Activated CD8-positive, alpha-beta memory T cell treated with anti-CD3 and anti-CD28 coated beads, Interleukin-2, amount 50 U/mL, for 1 hour (primary cell): ENCODE measurements around the gene SRGAP2C.
"Not testable (repeated sequence)": the region's sequence is repeated elsewhere in the genome, so short reads cannot be mapped to it uniquely, and the experiment has no call there.

ENCODE experiments used
- DNase-seq: peaks from one replicate; pipeline ENCODE4 v3.0.0-alpha.2; 2020; ENCODE audit errors: extremely low read depth

Gene SRGAP2C

GRCh38 chr1:121337958-121338357, 153.2 kb downstream of the SRGAP2C start:
- DNase-seq, result not testable (repeated sequence)

GRCh38 chr1:121339611-121340010, 154.8 kb downstream of the SRGAP2C start:
- not testable (repeated sequence) for DNase-seq

GRCh38 chr1:121343311-121343906, 158.6 kb downstream of the SRGAP2C start:
- DNase-seq, result not testable (repeated sequence)

- not testable (repeated sequence) for DNase-seq
Measured at GRCh38 chr1:121344355-121344754, 159.6 kb downstream of the SRGAP2C start.

GRCh38 chr1:121346654-121347053, 161.9 kb downstream of the SRGAP2C start:
- not testable (repeated sequence) for DNase-seq

- DNase-seq, result not testable (repeated sequence)
Measured at GRCh38 chr1:121347476-121347875, 162.7 kb downstream of the SRGAP2C start.

- not testable (repeated sequence) for DNase-seq
Measured at GRCh38 chr1:121348115-121348514, 163.3 kb downstream of the SRGAP2C start.

- not testable (repeated sequence) for DNase-seq
Measured at GRCh38 chr1:121349332-121349967, 164.7 kb downstream of the SRGAP2C start.

- not testable (repeated sequence) for DNase-seq
Measured at GRCh38 chr1:121355711-121356420, 171.1 kb downstream of the SRGAP2C start.

- not testable (repeated sequence) for DNase-seq
Measured at GRCh38 chr1:121356819-121357218, 172.0 kb downstream of the SRGAP2C start.

GRCh38 chr1:121360531-121360930, 175.8 kb downstream of the SRGAP2C start:
- DNase-seq, result not testable (repeated sequence)

GRCh38 chr1:121361451-121362233, 176.9 kb downstream of the SRGAP2C start:
- DNase-seq, result not testable (repeated sequence)

- DNase-seq, result not testable (repeated sequence)
Measured at GRCh38 chr1:121362234-121362883, 177.6 kb downstream of the SRGAP2C start.

- DNase-seq, result not testable (repeated sequence)
Measured at GRCh38 chr1:121365316-121365715, 180.5 kb downstream of the SRGAP2C start.

GRCh38 chr1:121365723-121366122, 180.9 kb downstream of the SRGAP2C start:
- not testable (repeated sequence) for DNase-seq

GRCh38 chr1:121366171-121366570, 181.4 kb downstream of the SRGAP2C start:
- DNase-seq, result not testable (repeated sequence)

- not testable (repeated sequence) for DNase-seq
Measured at GRCh38 chr1:121368910-121369309, 184.1 kb downstream of the SRGAP2C start.

GRCh38 chr1:121369959-121370358, 185.2 kb downstream of the SRGAP2C start:
- not testable (repeated sequence) for DNase-seq

- DNase-seq, result not testable (repeated sequence)
Measured at GRCh38 chr1:121374851-121375367, 190.1 kb downstream of the SRGAP2C start.

GRCh38 chr1:121376986-121377385, 192.2 kb downstream of the SRGAP2C start:
- DNase-seq, result not testable (repeated sequence)

GRCh38 chr1:121378757-121379156, 194.0 kb downstream of the SRGAP2C start:
- not testable (repeated sequence) for DNase-seq
